ENCODE measurements around the gene APBB1.

APBB1 gene

DNA sequence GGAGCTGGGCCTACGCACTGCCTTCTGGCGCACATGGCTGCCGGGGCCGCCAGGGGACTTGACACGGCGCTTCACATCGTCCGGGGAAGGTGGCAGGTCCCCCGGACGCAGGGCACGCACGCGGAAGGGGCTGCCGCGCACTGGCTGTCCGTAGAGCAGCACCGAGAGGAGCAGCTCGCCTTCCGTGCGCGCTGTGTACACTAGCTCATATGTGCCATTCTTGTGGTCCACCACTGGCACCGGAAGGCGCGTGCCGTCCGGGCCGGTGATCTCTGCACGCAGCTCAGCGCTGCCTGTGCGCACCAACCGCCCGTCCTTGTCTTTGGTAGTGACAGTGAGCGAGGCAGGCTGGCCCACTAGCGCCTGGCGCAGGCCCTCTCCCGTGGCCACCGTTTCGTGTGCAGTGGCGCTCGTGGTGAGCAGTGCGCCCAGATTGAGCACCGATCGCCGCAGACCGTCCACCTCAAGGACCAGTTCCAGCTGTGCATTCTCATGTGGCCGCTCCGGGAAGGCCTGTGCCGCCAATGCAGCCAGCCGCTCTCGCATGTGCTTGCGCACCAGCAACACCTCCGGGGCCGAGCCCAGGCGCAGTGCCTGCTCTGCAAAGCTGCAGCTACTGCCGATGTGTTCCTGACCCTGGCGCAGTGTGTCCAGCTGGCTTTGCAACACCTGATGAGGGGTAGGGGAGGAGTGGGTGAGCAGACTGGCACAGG is 37.6 kb upstream of the APBB1 start:
- no peak for TF ChIP-seq FOXK2 (IDR thresholded peaks at IDR 0.05)
- TF ChIP-seq TARDBP (IDR thresholded peaks at IDR 0.05) = no peak
- TF ChIP-seq ZNF384 (IDR thresholded peaks at IDR 0.05) = no peak
- ChIA-PET CTCF (no interaction called here), POLR2A (interaction anchor here (1.3 kb wide), 1 partner anchor 12 kb away, joined by 4 read pairs; no protein-coding TSS in a partner anchor)
- no peak for DNase-seq (ENCODE audit: extremely low spot score)

DNA sequence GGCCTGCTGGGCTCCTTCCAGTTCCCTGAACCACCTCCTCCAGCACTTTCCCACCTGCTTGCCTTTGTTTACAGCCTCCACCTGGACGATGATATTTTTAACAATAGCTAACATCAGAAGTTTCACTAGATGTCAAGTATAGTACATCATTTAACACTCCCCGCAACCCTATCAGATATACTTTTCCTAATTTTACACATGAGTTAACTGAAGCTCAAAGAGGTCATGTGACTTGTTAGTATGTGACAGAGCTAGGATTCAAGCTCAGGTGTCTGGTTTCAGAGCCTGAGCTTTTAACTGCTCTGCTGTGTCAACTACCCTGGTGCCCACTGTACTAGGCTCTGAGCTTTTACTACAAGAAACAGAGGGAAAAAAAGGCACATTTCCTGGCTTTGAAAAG is 36.2 kb upstream of the APBB1 start:
- CTCF ChIA-PET = interaction anchor here (0.6 to 1.1 kb wide), 2 partner anchors 12 to 16 kb away, joined by 3 to 4 read pairs; no protein-coding TSS in a partner anchor
- POLR2A ChIA-PET = interaction anchor here (0.9 to 1.3 kb wide), 2 partner anchors 14 to 21 kb away, joined by 3 to 4 read pairs; no protein-coding TSS in a partner anchor
- no peak for TF ChIP-seq BHLHE40 (IDR thresholded peaks at IDR 0.05; ENCODE audit: borderline replicate concordance)
- TF ChIP-seq NFRKB (IDR thresholded peaks at IDR 0.05) = no peak
- no peak for TF ChIP-seq HDGF (IDR thresholded peaks at IDR 0.05; ENCODE audit: borderline replicate concordance)
- DNase-seq (ENCODE audit: extremely low spot score) = no peak

DNA sequence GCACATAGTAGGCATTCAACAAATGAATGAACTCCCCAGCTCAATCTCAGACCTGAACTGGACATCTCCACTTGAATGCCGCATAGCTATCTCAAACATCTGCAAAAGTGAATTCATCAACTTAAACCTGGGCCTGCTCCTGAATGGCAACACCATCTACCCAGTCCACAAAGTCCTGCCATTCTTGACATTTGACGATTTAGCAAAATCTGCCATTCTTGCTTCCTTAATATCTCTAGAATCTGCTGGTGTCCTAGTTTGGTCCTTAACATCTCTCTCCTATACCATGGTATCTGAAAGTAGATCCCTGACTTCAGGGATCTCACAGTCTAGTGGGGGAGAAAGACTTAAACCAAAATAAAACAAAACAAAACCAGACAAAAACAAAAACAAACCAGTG is 34.3 kb upstream of the APBB1 start:
- POLR2A ChIA-PET = no interaction called here
- DNase-seq (ENCODE audit: extremely low spot score) = no peak
- CTCF ChIA-PET = interaction anchor here (2.5 kb wide), 1 partner anchor 9 kb away, joined by 10 read pairs; no protein-coding TSS in a partner anchor

DNA sequence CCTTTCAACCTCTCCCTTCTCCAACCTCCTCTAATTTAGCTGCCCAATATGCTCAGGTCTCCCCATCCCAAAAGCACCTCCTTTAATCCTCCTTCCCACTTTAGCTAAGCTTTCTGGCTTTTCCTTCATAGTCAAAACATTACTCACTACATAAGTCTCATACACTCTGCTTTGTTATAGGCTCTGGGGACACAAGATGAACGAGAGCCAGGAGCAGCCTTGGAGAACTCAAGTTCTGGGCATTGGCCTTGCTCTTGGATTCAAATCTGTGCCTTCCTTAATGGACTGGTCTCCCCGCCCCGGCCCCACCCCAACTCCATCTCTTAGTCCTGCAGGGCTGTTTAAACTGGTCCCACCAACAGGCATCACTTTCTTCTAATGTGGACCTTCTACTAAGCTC is 33.3 kb upstream of the APBB1 start:
- ChIA-PET CTCF (interaction anchor here (0.7 to 2.5 kb wide), 2 partner anchors 8 to 13 kb away, joined by 4 to 10 read pairs; no protein-coding TSS in a partner anchor), POLR2A (no interaction called here)
- TF ChIP-seq ELF4 (IDR thresholded peaks at IDR 0.05) (no peak), ZNF384 (IDR thresholded peaks at IDR 0.05) (no peak), SUZ12 (IDR thresholded peaks at IDR 0.05) (no peak), TARDBP (IDR thresholded peaks at IDR 0.05) (no peak), FOXM1 (IDR thresholded peaks at IDR 0.05; ENCODE audit: borderline replicate concordance) (no peak), ARNT (IDR thresholded peaks at IDR 0.05) (no peak), NFRKB (IDR thresholded peaks at IDR 0.05) (no peak), FOXK2 (IDR thresholded peaks at IDR 0.05) (no peak), SP1 (IDR thresholded peaks at IDR 0.05) (no peak), HDGF (IDR thresholded peaks at IDR 0.05; ENCODE audit: borderline replicate concordance) (no peak), LEF1 (IDR thresholded peaks at IDR 0.05; ENCODE audit: borderline replicate concordance) (no peak), CTBP1 (IDR thresholded peaks at IDR 0.05; ENCODE audit: borderline replicate concordance) (no peak), BHLHE40 (IDR thresholded peaks at IDR 0.05; ENCODE audit: borderline replicate concordance) (no peak)
- TF ChIP-seq, protein P1, sequence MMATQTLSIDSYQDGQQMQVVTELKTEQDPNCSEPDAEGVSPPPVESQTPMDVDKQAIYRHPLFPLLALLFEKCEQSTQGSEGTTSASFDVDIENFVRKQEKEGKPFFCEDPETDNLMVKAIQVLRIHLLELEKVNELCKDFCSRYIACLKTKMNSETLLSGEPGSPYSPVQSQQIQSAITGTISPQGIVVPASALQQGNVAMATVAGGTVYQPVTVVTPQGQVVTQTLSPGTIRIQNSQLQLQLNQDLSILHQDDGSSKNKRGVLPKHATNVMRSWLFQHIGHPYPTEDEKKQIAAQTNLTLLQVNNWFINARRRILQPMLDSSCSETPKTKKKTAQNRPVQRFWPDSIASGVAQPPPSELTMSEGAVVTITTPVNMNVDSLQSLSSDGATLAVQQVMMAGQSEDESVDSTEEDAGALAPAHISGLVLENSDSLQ (IDR thresholded peaks at IDR 0.05) = no peak
- no peak for DNase-seq (ENCODE audit: extremely low spot score)

More for the DNA sequence above, 34.3 kb upstream of the APBB1 start:
- TF ChIP-seq CTBP1 (IDR thresholded peaks at IDR 0.05; ENCODE audit: borderline replicate concordance) (no peak), SUZ12 (IDR thresholded peaks at IDR 0.05) (no peak), ZNF384 (IDR thresholded peaks at IDR 0.05) (no peak), ARNT (IDR thresholded peaks at IDR 0.05) (no peak), FOXM1 (IDR thresholded peaks at IDR 0.05; ENCODE audit: borderline replicate concordance) (no peak)

DNA sequence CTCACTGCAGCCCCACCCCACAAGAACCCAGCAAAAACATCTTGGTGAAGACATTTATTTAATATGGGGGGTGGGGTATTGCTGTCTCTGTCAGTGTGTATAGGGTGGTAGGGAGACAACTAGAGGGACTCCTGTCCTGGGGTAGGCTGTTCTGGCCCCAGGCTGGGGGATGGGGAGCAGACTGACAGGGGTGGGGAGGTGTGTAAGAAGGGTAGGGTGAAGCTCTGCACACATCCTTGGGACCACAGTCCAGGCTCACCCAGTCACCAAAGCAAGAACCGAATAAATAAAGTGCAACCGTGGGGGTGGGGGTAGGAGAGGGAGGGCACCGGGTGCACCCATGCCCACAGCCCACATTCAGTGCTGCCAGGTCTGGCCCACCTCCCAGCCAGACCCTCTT is 29.7 kb upstream of the APBB1 start:
- CTCF ChIA-PET = interaction anchor here (0.6 to 1.3 kb wide), 4 partner anchors 9 to 258 kb away, joined by 3 to 7 read pairs (median 5); no protein-coding TSS in a partner anchor
- no peak for TF ChIP-seq ZNF384 (IDR thresholded peaks at IDR 0.05)
- no peak for DNase-seq (ENCODE audit: extremely low spot score)
- POLR2A ChIA-PET = interaction anchor here (0.8 to 1.1 kb wide), 2 partner anchors 20 to 29 kb away, joined by 3 read pairs; partner anchors contain the start of gene APBB1

DNA sequence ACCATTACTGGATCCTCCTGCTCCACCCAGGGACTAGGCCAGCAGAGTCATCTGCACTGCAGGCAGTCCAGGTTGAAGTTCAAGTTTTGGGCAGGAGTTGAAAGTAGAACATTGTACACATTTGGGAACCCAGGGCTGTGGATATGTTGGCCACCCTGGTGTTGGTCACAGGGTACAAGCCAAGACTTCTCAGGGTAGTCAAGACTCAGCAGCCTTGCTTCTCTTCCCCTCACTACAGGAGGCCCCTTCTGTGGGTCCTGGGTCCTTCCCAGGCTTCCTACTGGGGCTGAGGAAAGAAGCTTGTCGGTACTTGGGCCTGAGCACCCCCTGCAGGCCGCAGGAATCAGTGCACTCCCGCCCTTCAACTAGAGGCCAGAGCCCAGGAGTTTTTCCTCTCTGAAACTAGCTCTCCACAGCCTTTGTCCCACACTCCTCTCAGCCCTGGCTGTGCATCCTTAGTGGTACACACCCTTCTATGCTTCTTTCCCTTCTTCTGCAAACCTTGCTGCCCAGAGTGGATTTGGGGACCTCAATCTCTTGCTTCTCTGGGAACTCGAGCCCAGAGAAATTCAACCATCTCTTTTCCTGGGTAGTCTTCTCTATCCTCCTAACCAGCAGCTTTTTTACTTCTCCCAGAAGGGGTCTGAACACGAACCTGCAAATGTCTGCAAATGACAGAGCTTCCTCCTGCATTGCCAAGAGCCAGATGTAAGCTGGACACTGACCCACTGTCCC is 24.5 kb upstream of the APBB1 start:
- no peak for TF ChIP-seq BHLHE40 (IDR thresholded peaks at IDR 0.05; ENCODE audit: borderline replicate concordance)
- no peak for TF ChIP-seq FOXM1 (IDR thresholded peaks at IDR 0.05; ENCODE audit: borderline replicate concordance)
- no peak for TF ChIP-seq FOXK2 (IDR thresholded peaks at IDR 0.05)
- TF ChIP-seq SP1 (IDR thresholded peaks at IDR 0.05) = no peak
- no peak for TF ChIP-seq L3MBTL2 (conservative IDR thresholded peaks at IDR 0.05)
- no peak for TF ChIP-seq TARDBP (IDR thresholded peaks at IDR 0.05)
- TF ChIP-seq LEF1 (IDR thresholded peaks at IDR 0.05; ENCODE audit: borderline replicate concordance) = no peak
- no peak for TF ChIP-seq FOXA1 (IDR thresholded peaks at IDR 0.05)
- no peak for TF ChIP-seq ELF4 (IDR thresholded peaks at IDR 0.05)
- TF ChIP-seq ARNT (IDR thresholded peaks at IDR 0.05) = no peak
- TF ChIP-seq ZNF384 (IDR thresholded peaks at IDR 0.05) = no peak
- no peak for TF ChIP-seq NFRKB (IDR thresholded peaks at IDR 0.05)
- no peak for TF ChIP-seq HDGF (IDR thresholded peaks at IDR 0.05; ENCODE audit: borderline replicate concordance)
- TF ChIP-seq SUZ12 (IDR thresholded peaks at IDR 0.05) = no peak
- TF ChIP-seq, protein P1 (IDR thresholded peaks at IDR 0.05) = no peak
- no peak for TF ChIP-seq CTBP1 (IDR thresholded peaks at IDR 0.05; ENCODE audit: borderline replicate concordance)
- DNase-seq (ENCODE audit: extremely low spot score) = peak; percentile 74
- ChIA-PET CTCF (interaction anchor here (0.5 to 5.5 kb wide), 18 partner anchors 10 to 80 kb away, joined by 3 to 102 read pairs (median 4); partner anchors contain the start of genes APBB1, SMPD1 and TRIM3), POLR2A (interaction anchor here (1.0 to 1.9 kb wide), 5 partner anchors 25 to 64 kb away, joined by 4 to 9 read pairs (median 6); partner anchors contain the start of genes APBB1, ARFIP2, SMPD1 and TIMM10B)
